ENCODE data around the gene AHCYL1. TPM values are rescaled to one million over a fixed set of nuclear protein-coding genes. Genes with fewer than 3 reads are reported as not detected.

The AHCYL1 gene
- total RNA-seq, 1 experiment from 2014 or later, result 147 TPM

- Histone ChIP-seq H3K9me2 (ENCODE audit: insufficient read depth) (no peaks in the 10 kb centered on the region), H4K20me1 (ENCODE audit: insufficient read depth) (no peaks in the 10 kb centered on the region), H3K4me2 (peak overlapping the region; percentile 97), H3K9me3 (ENCODE audit: insufficient read depth, low read depth) (no peaks in the 10 kb centered on the region), H3K79me2 (ENCODE audit: low read depth) (peaks cover 94% of the 10 kb centered on the region), H3K4me1 (replicated peaks; ENCODE audit: insufficient read depth) (peaks cover 76% of the 10 kb centered on the region), H3K4me3 (peak overlapping the region; percentile 60), H3K36me3 (ENCODE audit: low read depth) (peaks cover 52% of the 10 kb centered on the region), H3K27me3 (ENCODE audit: insufficient read depth, low read depth) (no peaks in the 10 kb centered on the region), H2AFZ (no peak overlapping the region), H3K27ac (peak overlapping the region; percentile 95), H3F3A (ENCODE audit: insufficient read depth, low read depth) (peaks cover 72% of the 10 kb centered on the region)
- TF ChIP-seq EZH2 (IDR thresholded peaks at IDR 0.05; ENCODE audit: low read depth) (no peak), CTCF (conservative IDR thresholded peaks at IDR 0.05) (no peak)
- POLR2A ChIA-PET (ENCODE audit: unreplicated experiment), result interaction anchor here (0.6 kb wide), 1 partner anchor 222 kb away, joined by 3 read pairs; no protein-coding TSS in a partner anchor
- intact Hi-C loops (cut with micrococcal nuclease; ENCODE audit: unreplicated experiment), result loop anchor here (5.0 kb wide), 1 partner anchor 457 kb away; the partner anchor contains the start of gene GNAI3
- TSS peak; percentile 47 for BruUV-seq (replicated peaks)
- CTCF ChIA-PET, result no interaction called here
- peak; percentile 25 to 60 for DNase-seq
These were observed 20.0 kb downstream of the AHCYL1 start for GRCh38 chr1:110004583-110004982.

- Histone ChIP-seq H3K36me3 (ENCODE audit: low read depth) (peaks cover 58% of the 10 kb centered on the region), H3K27me3 (ENCODE audit: insufficient read depth, low read depth) (no peaks in the 10 kb centered on the region), H3F3A (ENCODE audit: insufficient read depth, low read depth) (peaks cover 72% of the 10 kb centered on the region), H3K79me2 (ENCODE audit: low read depth) (peaks cover 91% of the 10 kb centered on the region), H3K27ac (peak overlapping the region; percentile 95), H3K9me3 (ENCODE audit: insufficient read depth, low read depth) (no peaks in the 10 kb centered on the region), H4K20me1 (ENCODE audit: insufficient read depth) (peaks cover 8% of the 10 kb centered on the region; the same call in 1 of the 2 replicates), H3K4me3 (peak overlapping the region; percentile 60), H3K4me1 (replicated peaks; ENCODE audit: insufficient read depth) (peaks cover 63% of the 10 kb centered on the region), H3K4me2 (peak overlapping the region; percentile 97), H3K9me2 (ENCODE audit: insufficient read depth) (no peaks in the 10 kb centered on the region), H2AFZ (no peak overlapping the region)
- CTCF ChIA-PET, result no interaction called here
- POLR2A ChIA-PET (ENCODE audit: unreplicated experiment), result no interaction called here
- no peak for DNase-seq
- TF ChIP-seq EZH2 (IDR thresholded peaks at IDR 0.05; ENCODE audit: low read depth) (no peak), CTCF (conservative IDR thresholded peaks at IDR 0.05) (no peak)
- BruUV-seq (replicated peaks), result no TSS peak
- intact Hi-C loops (cut with micrococcal nuclease; ENCODE audit: unreplicated experiment), result no loop called here
These were observed 21.4 kb downstream of the AHCYL1 start for GRCh38 chr1:110005971-110006370.

GRCh38 chr1:110006516-110006915, 22.0 kb downstream of the AHCYL1 start:
- peaks cover 61% of the 10 kb centered on the region for H3K36me3 ChIP-seq (ENCODE audit: low read depth)
- peaks cover 86% of the 10 kb centered on the region for H3K79me2 ChIP-seq (ENCODE audit: low read depth)
- no TSS peak for BruUV-seq (replicated peaks)
- intact Hi-C loops (cut with micrococcal nuclease; ENCODE audit: unreplicated experiment), result no loop called here
- no peak for TF ChIP-seq EZH2 (IDR thresholded peaks at IDR 0.05; ENCODE audit: low read depth)
- TF ChIP-seq CTCF (conservative IDR thresholded peaks at IDR 0.05), result no peak
- no peaks in the 10 kb centered on the region for H3K27me3 ChIP-seq (ENCODE audit: insufficient read depth, low read depth)
- peaks cover 58% of the 10 kb centered on the region for H3K4me1 ChIP-seq (replicated peaks; ENCODE audit: insufficient read depth)
- no peak overlapping the region for H2AFZ ChIP-seq
- no peak for DNase-seq
- H3K4me3 ChIP-seq, result peak overlapping the region; percentile 60
- ChIA-PET CTCF (no interaction called here), POLR2A (ENCODE audit: unreplicated experiment) (no interaction called here)
- peak overlapping the region; percentile 97 for H3K4me2 ChIP-seq
- H3K27ac ChIP-seq, result peak overlapping the region; percentile 95; the same call in 1 of the 2 replicates
- H4K20me1 ChIP-seq (ENCODE audit: insufficient read depth), result peaks cover 13% of the 10 kb centered on the region; the same call in 1 of the 2 replicates
- H3F3A ChIP-seq (ENCODE audit: insufficient read depth, low read depth), result peaks cover 72% of the 10 kb centered on the region
- no peaks in the 10 kb centered on the region for H3K9me2 ChIP-seq (ENCODE audit: insufficient read depth)
- no peaks in the 10 kb centered on the region for H3K9me3 ChIP-seq (ENCODE audit: insufficient read depth, low read depth)
